NCI-H1092 (cell line): ENCODE results near the gene NDUFA8.

Experiments
- DNase-seq: peaks from one replicate; lab custom pipeline; 2025; lab: John Stamatoyannopoulos, UW

NDUFA8 gene

DNA sequence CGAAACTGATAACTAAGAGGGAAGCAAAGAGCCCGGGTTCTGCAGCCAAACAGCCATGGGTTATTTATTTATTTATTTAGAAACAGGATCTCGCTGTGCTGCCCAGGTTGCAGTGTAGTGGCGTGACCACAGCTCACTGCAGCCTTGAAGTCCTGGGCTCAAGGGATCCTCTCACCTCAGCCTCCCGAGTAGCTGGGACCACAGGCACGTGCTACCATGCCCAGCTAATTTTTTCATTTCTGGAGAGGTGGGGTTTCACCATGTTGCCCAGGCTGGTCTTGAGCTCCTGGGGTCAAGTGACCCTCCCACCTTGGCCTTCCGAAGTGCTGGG, 24.1 kb downstream of the NDUFA8 start:
- DNase-seq = no peak

DNA sequence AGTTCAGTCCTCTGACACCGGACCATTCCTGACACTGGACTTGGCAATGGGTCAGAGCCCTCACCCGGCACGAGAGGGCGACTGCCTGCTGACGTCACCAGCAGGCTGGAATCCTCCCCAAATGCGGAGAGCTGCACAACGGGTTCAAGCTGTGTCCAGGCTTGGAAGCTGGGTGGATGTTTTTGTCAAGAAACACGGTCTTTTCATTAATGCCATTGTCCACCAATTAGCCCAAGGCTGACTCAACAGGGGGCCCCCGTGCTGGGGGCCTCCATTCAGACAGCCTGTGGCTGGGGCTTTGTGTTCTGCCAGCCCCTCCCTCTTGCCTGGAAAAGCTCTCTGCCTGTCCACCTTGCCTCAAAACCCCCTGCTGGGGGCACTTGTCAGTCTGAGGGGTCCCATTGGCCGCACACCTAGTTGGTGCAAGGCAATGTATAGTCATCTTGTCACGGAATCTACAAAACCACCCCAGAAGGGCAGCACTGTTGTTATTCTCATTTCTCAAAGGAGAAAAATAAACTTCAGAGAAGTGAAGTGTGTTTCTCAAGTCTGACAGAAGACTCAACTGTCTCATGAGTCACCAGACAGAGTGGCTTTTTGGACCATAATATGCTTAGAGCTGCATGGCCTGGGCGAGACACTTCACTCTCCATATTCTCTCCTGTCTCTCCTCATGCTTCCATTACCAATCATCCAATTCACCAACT, 24.6 kb downstream of the NDUFA8 start:
- no peak for DNase-seq

DNA sequence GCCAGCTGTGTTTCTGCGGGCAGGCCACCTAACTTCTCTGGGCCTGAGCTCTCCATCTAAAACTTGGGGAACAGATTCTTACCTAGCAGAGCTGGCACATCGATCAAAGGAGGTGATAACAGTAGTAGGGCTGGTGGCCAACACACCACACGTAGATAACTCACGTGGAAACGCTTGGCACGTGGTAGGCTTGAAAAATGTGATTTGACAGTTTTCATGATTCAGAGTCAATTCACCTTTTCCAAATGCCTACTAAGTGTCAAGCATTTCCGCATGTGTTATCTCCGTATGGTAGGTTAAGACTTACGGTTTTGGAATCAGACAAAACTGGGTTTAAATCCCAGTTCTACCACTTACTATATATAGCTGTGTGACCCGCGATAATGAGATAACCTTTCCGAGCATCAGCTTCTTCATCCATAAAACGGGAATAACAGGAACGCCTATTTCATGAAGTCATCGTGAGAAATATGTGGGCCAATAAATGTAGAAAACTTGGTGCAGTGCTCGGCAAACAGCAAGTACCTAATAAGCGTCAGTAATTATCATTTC, 25.5 kb downstream of the NDUFA8 start:
- no peak for DNase-seq

DNA sequence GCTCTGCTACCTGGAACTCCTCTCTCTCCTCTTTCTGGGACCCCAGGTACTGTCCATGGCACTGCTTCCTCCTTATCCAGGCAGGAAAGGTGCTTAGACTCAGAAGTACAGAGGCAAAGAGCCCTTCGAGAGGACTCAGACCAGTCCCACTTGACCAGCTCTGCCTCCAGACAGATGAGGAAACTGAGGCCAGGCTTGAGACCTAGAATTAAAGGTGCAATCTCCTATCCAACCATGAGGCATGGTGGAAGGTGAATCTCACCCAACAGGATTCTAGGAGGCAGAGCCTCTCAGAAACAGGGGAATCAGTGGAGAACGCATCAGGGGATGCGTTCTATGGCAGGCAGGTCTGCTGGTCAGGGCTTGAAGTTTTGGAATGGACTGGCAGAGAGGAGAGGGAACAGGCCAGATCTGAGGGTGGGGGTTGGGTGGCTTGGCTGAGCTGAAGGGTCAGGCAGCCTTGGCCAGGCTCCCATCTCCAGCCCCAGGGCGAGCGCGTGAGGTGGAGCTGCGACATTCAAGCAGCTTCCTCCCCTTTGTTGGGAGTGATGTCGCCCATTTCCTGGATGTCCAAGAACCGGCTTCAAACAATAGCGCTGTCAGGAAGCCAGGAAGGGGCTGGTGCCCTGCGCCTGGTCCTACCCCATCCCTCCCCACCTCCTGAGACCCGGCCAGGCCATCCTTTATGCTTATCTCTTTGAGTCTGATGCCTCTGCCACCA, 26.2 kb downstream of the NDUFA8 start:
- no peak for DNase-seq

DNA sequence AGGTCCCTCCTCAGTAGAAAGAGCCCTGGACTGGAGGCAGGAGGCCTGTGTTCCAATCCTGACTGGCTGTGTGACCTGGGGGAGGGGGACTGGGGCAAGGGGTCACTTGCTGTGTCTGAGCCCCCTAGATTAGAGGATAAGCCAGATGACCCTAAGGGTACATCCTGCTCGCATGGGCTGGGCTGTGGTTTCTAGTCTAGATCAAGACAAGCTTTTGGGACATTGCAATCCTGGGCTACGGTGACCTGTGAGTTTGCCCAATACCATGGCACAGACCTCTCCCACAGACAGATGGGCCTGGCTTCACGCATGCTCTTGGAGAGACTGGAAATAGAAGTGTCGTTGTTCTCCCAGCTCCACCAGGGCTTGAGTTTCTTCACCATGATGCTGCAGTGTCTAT, 27.0 kb downstream of the NDUFA8 start:
- DNase-seq = no peak

DNA sequence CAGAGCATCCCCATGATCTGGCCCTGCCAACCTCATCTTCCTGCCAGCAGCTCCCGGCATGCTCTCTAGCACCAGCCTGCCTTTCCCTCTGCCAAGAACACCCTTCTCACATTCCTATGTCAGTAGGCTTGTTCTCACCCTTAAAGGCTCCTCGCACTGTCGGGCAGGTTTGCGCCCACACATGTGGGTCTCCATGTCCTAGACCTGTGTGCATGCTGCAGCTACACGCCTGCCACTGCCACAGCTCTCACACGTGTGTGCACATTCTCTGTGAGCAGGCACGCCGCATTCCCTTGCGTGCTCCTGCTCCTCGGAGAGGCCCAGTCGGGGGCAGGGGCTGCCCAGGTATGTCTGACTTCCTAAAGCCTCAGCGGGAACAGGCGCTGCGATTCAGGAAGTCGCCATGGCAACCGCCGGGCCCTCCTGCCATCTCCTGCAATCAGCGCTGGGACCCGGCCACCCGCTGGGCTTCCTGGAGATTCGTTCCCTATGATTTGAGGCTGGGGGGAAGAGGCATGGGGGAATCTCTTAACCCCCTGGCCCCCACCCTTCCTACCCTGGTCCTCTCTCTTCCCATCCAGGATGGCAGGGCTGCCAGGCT, 28.1 kb downstream of the NDUFA8 start:
- DNase-seq = peak; percentile 15

DNA sequence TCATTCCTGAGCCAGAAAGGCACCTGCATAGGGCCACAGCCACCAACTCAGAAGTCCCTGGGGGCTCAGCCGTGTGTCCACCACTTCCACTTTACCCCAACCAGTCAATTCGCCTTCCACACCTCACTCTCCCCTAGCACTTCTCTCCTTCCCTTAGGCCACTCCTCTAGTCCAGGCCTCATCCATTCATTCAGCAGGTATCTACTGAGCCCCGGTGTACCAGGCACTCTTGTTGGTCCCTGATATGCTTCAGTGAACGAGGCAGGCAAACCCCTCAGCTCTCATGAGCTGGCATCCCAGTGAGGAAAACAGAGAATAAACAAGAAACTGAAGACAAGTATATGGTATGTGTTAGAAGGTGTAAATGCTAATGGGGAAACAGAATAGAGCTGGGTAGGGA, 28.7 kb downstream of the NDUFA8 start:
- no peak for DNase-seq

DNA sequence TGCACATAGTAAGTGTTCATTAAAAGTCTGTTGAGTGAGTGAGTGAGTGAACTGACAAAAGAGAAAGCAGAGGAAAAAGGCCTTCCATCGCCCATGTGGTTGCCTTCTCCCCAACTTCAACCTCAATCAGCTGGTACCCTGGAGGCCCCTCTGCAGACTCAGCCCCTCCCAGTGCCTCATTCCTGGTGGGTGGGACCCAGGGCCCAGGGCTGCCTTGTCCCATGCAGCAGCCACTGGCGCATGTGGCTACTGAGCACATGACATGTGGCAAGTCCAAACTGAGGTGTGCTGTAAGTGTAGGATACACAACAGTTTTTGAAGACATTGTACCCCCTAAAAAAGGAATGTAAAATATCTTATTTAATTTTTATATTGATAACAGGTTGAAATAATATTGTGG, 29.6 kb downstream of the NDUFA8 start:
- DNase-seq = no peak

DNA sequence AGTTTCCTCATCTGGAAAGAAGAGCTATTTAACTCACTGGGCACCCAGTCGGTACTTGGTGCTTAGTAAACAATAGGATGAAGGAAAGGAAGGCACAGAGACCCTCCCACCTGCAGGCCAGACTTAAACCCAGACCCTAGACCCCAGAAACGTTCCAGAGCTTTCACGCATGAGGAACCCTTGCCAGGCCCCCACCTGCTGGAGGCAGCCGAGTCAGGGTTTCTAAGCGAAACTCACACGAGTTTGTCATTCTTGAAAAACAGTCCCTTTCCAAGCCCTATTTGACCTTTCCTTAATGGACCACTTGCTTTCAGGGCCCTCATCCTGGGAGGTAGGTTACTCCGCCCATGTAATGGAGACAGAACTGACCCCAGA, 30.6 kb downstream of the NDUFA8 start:
- no peak for DNase-seq

DNA sequence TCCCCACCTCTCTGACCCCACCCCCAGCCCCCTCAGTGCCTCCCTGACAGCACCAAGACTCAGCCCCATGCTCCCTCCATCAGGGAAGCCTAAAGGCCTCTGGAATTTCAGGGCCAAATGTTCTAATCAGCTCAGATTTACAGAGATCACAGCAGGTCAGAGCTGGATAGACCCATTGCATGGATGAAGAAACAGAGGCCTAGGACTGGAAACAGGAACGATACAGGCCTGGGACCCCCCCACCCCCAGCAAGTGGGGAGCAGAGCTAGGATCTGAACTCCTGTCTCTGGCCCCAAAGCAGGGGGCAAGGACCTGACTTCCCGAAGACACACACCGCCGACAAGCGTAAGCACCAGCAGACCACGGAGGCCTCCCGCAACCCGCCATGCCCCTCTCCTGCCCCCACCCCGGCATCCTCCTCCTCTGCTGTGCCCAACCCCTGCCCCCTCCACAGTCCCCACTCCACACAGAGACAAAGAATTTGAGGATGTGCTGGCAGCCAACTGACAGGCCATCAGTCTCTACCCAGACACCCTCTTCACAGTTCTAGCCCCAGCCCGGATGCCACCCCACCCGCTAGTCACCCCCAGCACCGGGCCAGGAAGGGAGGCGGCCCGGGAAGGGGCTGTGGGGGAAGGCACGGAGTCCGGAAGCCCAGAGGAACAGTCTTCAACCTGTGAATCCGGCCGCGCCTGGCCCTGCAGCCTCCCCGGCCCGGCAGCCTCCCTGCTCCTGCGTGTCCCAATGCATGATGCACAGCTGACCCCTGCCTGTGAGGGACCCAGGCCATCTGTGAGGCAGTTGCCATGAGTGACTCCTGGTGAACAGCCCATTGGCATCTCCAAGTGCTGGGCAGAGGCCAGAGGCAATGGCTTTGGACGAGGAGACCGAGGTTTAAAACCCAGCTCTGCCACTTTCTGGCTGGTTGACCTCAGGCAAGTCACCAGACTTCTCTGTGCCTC, 31.3 kb downstream of the NDUFA8 start:
- DNase-seq = no peak

DNA sequence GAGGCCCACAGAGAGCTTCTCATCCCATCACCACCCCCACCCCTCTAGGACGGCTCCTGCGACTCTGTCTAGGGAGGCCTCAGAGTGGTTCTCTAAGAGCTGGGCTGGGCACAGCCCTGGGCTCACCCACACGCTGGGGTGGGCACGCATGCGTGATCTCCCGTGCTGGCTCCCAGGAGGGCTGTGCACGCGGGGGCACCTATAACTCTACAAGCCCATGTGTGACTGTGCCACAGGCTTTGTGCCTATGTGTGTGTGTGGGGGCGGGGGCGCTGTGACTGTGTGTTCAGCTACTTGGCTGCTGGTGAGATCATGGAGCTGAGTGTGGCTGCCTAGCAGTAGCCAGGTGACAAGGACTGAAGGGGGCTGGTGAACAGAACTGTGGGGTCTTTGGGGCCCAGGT, 32.2 kb downstream of the NDUFA8 start:
- DNase-seq = no peak

DNA sequence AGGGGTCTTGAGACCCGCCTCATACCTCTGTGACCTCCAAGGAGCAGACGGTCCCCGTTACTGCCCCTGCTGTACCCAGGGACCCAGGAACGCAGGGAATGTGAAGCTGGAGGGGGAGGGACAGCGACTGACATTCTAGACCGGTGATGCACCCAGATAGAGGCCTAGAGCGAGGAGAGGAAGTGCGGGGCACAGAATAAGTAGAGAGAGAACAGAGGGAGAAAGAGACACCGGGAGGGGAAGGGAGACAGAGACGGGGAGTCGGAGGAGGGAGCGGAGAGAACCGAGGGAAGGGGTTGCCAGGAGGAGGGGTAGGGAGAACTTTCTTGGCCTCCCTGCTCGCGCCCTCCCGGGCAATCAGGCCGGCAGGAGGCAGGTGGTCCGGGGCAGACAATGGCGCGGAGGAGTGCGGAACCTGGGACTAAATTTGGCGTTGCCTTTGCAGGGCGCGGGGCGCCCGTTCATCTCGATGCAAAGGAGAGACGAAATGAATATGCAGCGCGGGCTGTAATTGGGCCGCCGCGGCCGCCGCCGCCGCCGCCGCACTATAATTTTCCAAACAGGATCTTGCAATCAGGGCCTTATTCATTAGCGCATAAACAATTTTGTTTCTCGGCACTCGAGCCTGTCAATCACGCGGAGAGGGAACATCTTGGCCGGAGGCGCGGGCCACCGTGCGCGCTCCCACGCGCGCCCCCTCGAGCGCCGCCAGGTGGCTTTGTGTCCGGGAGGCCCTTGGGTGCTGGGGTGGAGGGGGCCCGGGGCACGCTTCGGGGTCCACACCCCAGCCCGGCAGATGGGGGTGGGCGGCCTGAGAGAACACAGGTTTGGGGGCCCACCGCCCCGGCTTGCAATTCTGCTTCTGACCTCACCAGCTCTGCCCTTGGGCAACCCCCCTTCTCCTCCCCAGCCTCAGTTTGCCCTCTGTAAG, 33.0 kb downstream of the NDUFA8 start:
- DNase-seq = no peak

DNA sequence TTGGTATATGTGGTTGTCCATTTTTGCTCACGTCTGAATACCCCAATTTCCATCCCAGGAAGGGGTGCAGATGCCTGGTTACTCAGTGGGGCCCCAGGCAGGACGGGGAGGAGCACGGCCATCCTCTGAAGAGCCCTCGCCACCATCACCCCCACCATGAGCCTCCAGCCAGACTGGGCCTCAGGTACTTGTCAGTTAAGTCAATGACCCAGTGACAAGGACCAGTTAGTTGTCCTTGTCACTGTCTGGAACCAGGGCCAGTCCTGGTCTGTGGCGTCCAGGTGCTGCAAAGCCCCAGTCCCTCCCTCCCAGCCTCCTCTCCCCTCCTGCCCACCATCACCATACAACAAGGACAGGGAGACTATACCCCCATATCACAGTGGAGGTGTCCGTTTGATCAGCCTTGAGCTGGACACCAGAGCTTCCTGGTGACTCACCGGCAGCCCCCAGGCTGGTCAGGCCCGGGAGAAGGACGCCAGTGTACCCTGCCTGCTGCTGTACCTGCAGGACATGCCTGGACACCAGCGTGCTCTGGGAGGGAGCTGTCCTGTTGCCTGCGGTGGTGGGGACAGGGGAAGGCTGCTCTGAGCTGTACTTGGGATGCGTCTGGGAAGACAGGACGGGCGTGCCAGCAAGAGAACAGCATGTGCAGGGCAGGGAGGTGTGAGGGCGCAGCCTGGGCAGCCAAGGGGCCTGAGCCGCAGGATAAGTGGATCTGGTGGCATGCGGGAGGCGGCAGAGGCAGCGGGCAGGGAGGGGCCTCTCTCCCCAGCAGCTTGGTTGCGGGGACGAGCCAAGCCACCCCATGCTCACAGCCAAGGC, 33.9 kb downstream of the NDUFA8 start:
- no peak for DNase-seq

DNA sequence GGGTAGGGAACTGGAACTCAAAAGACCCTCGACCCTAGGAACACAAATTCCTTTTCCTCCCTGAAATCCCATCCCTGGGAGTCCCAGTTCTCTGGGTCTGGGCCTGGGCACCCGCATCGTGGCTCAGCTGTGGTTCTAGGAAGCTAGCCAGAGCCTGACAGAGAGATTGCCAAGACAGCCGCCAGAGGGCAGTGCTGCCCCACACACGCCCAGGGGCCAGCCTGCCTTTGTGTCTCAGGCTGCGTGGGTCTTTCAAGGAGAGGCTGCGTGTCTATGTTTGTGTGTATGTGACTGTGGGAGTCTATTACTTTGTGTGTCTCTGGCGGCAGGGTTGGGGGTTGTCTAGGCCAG, 34.4 kb downstream of the NDUFA8 start:
- DNase-seq = peak; percentile 68

DNA sequence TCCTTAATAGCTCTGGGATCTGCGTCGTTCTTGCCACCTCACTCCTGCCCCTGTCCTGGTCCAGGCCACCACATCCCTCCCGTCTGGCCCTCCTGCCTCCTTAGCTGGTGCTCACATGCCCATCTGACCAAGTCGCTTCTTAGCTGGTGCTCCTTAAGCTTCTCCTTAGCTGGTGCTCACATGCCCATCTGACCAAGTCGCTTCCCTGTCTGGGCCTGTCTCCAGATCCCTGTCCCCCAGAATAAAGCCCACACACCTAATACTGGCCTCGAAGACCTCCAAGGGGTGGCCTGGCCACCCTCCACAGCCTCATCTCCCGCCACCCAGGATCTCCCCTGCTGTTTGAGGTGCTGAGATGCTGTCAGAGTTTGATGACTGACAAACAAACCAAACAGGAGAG, 35.1 kb downstream of the NDUFA8 start:
- DNase-seq = no peak

DNA sequence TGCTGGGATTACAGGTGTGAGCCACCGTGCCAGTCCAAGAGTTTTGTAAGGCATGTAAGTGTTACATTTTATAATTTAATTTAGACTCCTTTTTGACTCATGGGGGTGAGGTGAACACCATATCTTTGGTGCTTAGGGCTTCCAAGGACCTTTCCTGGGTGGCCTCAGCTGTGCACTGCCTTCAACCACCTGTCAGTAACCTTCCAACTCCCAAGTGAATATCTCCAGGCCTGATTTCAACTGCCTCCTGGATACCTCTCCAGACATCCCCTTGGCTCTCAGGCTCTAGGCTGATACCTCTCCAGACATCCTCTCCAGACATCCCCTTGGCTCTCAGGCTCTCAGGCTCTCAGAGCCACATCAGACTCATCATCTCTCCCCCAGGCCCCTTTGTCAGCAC, 35.5 kb downstream of the NDUFA8 start:
- DNase-seq = no peak

DNA sequence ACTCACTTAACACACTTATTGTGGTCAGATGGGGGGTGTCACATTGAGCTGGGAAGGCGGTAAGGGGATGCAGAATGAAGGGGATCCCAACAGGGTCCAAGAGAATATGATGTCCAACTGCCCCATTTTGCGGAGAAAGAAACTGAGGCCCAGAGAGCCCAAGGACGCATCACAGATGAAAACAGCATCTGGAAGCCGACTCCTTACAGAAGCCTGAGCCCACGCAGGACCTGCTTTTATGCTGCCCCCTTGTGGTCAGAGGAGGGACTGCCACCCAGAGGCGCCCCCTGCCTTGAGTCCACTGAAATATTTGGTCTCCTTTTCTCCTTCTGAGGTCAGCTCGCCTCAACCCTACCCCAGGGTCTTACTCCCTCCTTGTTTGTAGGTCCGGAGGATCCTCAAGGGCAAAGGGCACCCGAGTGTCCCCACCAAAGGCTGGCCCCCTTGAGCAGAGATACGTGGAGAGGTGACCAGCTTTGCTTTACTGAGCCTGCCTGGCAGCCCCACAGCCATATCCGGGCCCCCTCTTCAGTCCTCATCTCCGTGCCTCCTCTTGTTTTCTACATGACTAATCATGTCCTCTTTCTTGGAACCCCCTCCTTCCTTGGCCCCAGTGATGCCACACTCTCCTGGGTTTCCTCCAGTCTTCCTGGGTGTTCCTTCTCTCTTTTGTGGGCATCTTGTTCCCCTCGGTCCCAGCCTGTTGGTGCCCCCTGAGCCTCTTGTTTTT, 36.5 kb downstream of the NDUFA8 start:
- peak; percentile 53 for DNase-seq

DNA sequence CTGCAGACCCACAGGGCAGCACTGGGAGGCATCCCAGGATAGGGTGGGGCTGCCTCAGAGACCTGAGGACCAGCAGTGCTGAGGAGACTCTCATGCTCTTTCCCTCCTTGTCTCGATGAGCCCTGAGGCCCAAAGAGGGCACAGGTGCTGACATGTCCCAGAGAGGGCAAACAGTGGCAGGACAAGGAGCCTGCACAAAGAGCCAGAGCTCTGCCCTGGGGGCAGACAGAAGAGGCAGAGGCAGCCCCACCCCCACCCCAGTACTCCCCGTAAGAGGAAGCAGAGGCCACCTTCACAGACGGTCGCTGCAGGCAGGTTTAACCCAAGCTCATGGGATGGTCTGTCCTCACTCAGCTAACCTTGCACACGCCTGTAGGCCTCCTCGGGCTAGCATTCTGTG, 37.1 kb downstream of the NDUFA8 start:
- DNase-seq = no peak

DNA sequence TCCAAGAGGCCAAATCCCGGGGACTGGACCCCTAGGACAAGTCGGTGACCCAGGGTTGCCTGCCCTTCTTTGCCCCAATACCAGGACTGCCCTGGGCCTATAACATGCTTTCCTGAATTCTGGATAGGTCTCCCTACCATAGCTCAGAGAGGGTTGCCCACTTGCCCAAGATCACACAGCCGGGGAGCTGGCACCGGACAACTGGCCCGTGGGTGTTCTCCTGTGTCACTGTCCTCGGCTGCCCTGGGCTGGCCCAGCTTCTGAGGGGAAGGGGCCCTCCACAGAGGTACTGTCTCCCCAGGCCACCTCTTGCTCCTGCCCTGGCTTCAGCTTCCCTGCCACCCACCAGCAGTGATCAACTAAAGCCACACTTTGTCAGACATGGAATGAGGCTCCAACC, 37.6 kb downstream of the NDUFA8 start:
- DNase-seq = no peak

DNA sequence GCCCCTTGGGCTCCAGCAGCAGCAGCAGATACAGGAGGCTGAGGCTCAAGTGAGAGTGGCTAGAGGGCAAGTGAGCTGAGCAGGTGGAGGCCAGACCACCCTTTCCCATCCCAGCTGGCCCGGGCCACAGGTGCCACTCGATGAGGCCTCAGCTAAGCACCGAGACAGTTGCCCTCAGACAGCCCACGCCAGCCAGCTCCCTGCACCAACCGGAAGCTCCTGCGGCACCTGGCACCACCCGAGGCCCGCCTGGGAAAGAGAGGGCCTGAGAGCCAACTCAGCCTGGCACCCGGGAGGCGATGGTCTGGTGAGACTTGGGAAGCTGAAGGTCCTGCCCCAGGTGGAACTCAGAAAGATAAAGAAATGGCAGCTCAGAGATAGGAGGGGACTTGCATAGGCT, 38.2 kb downstream of the NDUFA8 start:
- DNase-seq = no peak
